GM18907 (cell line): ENCODE results near the gene RABL2B.

Experiments
- ATAC-seq: cut with Tn5 transposase; IDR thresholded peaks from one replicate; pipeline ENCODE4 v1.9.1; 2021; ENCODE audit warnings: mild to moderate bottlenecking, moderate library complexity; ENCODE audit not compliant: unreplicated experiment

RABL2B gene

DNA sequence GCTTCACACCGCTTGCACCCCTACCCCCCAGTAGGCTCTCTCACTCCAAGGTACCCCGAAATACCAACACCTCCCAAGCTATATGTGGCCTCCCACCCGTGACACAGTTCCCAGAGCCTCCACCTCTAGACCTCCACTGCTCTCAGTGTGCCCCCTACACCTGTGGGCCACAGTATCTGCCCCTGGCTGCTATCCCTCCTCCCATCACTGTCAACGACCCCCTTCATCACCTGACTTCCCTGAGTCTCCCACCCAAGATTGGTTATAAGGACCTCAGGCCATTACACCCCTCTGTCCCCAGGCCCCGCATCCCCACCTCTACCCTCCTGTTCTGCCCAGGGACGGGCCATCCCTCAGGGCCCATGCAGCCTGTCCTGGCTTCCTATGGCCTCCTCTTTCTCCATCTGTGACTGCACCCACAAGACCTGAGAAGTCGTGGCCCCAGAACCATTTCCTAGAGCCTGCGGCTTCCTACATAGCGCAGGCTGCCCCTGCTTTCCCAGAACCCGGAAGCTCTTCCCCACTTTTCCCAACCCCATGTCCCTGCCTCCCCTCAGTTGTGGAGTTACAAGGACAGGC is 44.7 kb downstream of the RABL2B start:
- ATAC-seq: no peak

DNA sequence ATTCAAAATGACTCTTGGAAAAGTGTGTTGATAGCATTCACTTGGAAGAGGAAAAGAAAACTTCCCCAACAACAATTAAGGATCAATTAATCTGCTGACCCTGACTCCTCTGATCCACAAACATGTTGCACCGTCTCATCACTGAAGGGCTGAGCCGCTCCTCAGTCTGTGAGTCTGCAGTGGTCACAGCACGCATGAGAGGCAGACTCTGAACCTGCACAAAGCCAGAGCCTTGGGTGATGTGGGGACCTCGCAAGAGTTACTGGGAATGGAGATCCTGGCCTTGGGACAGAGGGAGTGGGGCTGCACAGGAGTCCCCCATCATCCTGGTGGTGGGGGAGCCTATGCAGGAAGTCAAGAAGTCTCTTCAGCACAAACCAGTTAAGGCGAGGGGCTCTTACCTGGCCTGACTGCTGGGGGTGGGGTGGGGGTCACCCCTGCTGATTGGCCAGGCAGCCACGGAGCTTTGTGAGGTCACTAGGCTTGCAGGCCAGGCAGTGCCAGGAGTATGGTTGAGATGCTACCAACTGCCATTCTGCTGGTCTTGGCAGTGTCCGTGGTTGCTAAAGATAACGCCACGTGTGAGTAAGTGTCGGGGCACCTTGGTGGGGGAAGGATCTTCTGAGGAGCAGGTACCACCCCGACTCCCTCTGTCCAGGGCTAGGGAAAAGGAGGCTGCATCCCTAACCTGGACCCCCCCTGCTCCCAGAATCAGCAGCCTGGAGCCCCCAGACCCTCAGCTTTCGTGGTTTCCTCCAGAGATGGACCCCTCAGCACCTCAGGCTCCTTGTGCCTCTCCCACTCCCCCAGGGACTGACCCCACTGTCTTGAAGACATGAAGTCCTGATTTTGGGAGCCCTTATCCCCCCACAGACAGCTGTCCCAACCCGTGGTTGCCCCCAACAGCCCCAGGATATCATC is 45.4 kb downstream of the RABL2B start, which contains the start of gene ACR:
Gene ACR (plus strand): TSS at position 477 of the 921 bp plus-strand sequence. CDS start 32 bp downstream, at position 509.
- ATAC-seq: no peak

DNA sequence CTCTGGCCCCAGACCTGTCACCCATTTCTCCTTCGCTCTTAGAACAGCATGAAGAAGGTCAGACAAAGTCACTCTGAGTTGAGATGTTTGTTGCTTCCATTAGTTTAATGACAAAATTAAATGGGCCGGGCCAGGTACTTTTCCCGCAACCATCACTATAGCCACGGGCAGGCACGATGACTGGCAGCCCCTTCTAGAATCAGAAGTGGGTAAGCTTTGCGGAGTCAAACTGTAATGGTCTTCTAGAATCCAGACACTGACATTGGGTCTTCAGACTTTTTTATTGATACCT is 47.8 kb downstream of the RABL2B start:
- ATAC-seq: no peak

DNA sequence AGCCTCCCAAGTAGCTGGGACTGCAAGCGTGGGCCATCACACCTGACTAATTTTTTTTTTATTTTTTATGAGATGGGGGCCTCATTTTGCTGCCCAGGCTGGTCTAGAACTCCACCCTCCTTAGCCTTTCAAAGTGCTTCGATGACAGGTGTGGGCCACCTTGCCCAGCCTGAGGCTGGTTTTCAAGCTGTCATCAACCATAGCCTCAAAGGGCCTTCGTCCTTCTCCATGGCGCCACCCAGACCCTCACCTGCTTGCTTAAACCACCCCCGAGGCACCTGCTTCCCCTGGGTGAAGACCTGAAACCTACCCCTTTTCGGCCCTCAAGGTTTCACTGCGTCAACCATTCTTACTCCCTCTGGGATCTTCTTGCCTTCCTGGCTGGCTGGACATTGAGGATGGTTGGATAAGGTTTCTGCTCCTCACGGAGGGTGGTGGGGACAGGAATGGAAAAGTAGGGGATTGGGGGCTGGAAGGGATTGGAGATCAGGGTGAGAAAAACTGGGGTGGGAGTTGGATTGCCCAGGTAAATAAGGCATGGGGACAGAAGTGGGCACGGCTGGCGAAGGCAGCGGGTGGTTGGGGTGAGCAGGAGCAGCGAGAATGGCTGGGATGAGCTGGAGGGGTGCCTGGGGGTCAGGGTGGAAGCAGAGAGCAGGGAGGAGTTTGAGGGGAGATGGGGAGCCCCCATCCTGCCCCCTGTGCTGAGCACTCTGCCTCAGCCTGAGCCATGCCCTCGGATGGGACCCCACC is 48.3 kb downstream of the RABL2B start:
- ATAC-seq: no peak

DNA sequence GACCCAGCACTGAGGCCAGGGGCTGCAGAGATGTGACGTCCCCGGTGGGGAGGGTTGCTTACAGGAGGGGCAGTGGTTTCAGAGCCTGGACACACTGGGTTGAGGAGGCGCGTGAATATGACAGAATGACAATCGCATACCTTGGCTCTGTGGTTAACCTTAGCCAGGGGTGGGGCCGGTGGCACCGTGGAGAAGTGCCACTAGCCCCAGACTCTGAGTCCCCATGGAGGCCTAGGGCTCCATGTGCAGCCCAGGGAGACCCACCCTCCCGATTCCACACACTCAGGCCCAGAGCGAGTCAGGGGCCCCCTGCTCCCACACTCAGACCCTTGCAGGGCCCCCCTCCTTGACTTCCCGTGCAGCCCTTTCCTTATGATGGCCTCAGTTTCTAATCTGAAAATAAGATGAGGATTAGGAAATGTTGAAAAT is 49.1 kb downstream of the RABL2B start:
- no peak for ATAC-seq

DNA sequence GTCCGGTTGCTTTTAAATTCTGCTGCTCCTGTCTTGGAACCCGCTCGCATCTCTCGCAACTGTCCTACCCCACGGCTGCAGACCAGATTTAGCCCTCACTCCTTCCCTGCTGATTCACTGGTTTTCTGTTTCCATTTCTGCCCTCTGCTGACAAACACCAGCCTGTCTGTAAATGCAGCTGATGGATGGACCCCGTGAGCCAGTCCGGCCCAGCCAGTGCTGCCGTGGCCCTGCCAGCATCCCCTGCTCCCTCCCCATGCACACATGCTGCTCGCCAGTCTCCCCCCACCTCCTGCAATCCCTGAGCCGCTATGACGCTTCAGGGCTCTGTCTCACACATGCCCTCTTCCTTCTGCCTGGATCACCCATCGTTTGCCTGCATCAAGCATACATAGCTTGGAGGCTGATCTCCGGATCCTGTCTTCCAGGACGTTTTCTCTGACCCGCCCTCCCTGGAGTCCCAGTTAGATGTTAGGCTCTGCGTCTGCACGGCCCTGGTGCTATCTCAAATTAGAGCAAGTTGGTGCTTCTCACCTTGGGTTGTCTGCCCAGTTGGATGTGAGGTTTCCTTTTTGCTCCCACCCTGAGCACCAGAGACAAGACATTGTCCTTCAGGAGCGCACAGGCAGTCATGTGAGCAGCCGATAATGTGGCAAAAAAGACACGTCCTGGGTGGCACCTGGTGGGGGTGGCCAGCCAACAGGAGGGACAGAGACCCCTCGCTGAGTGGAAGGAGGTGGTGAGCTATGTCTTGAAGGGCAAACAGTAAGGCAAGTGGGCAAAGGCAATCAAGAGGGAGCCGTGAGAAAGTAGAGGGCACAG is 49.7 kb downstream of the RABL2B start:
- ATAC-seq: no peak

DNA sequence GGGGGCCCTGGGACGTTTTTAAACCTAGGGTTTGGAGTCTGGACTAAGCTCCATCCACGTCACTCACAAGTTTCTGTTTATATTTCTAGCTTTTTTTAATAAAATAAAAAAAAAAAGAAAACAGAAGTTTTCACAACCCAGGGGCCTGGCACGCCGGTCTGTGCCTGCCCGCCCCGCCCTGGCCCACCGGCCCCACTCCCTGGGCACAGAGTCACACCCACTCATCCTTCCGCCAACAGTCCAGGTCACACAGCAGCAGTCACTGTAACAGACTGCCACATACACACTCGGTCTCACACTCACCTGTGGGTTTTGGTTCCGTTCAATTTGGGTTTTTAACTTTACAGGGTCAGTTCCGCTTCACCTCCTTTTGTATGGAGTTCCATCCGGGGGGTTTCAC is 50.8 kb downstream of the RABL2B start:
- no peak for ATAC-seq

DNA sequence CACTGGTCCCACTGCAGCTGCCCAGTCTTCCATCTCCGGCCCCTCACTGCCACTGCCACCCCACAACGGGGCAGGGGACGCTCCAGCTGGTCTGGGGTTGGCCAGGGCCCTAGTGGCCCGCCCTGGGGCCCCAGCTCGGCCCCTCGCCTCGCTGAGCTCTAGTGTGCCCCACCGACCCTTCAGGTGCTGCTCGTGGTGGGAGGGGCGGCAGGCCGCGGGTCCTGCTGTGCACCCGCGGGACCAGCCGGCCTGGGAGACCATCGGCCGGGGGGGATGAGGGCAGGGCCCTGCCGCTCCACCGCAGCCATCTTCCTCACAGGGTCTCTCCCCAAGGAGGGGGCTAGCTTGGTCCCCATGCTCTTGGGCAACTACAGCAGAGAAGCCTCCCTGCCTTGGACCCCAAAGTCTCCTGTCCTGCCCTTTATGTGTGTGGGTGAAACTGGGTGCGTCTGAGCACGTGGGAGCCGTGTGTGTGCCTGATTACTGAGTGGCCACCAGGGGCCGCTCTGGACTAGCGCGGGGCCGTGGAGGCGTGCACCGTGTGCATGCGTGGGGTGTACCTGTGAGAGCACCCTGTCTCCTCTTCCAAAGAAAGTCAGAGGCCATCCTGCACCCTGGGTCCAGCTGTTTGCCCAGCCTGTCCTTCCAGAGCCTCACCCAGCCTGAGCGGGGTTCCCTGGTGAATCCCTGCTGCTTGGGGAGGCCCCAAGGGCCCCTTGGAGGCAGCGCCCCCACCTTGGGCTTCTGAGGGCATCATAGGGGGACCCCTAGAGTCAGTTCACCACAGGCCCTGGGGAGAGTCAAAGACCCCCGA is 51.4 kb downstream of the RABL2B start:
- no peak for ATAC-seq

DNA sequence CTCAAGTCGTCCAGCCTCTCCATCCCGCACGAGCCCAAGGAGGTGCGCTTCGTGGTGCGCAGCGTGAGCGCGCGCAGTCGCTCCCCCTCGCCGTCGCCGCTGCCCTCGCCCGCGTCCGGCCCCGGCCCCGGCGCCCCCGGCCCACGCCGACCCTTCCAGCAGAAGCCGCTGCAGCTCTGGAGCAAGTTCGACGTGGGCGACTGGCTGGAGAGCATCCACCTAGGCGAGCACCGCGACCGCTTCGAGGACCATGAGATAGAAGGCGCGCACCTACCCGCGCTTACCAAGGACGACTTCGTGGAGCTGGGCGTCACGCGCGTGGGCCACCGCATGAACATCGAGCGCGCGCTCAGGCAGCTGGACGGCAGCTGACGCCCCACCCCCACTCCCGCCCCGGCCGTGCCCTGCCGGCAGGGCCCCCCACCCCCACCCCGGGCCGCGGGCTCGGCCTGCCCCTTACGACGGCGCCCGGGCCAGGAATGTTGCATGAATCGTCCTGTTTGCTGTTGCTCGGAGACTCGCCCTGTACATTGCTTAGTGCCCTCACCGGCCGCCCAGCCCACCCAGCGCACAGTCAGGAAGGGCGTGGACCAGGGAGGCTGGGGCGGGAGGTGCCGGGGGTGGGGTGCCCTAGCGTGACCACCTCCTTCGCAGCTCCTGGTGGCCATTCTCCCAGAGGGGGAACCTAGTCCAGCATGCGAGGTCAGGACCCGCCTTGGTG is 52.3 kb downstream of the RABL2B start:
- no peak for ATAC-seq

DNA sequence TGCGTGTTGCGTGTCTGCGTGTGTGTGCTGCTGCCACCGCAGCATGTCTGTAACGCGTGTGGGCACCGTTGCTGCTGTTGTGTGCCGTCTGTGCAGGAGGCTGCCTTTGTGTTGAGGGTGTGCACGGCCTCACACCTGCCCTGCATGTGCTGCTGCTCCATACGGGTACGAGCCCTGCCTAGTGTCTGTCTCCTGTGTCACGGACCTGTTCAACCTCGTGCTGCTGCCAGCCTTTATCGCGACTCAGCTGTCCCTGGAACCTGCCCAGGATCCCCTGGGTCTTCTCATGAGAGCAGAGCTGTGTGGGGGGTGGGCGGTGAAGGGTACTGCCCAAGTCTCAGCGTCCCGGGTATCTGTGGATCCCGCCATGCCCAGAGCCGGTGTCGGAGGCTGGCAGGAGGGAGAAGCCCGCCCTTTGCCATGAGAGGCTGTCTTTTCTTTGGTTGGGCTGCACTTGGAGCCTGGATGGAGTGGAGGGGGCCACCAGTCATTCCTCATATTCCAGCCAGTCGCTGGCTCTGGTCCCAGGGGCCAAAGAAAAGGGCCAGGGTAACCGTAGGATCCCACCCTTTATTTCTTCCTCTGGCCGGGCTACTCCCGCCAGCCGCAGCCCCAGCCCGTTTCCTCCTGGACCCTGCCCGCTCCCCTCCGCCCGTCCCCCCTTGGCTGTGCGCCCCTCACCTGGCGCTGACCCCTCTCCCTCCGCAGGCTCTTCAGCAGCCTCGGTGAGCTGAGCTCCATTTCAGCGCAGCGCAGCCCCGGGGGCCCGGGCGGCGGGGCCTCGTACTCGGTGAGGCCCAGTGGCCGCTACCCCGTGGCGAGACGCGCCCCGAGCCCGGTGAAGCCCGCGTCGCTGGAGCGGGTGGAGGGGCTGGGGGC is 53.2 kb downstream of the RABL2B start:
- no peak for ATAC-seq

DNA sequence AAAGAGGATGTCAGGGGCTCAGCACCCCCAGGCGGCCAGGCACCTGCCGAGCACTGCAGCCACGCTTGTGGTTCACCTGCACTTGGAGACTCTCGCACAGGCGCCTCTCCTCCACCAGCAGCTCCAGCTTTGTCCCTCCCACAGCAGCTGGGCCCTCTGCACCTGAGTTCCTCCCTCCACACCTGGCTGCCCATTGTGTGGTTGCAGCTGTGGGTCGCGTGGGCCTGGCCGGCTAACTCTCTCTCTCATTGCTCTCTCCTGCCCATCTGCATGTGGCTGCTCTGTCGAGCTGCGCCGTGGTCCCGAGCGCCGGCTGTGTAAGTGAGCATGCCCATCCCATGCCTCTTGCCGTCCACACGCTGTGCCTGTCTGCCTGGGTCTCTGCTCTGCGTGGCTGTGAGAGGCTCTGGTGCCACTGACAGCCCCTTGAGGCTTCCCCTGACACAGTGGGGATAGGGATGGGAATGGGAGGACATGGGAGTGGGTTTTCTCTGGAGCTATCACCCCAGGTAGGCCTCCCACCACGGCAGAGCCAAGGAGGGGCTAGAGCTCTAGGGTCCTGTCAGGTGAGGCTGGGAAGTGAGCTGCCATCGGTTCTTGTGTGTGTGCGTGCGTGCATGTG is 53.9 kb downstream of the RABL2B start:
- ATAC-seq: no peak

DNA sequence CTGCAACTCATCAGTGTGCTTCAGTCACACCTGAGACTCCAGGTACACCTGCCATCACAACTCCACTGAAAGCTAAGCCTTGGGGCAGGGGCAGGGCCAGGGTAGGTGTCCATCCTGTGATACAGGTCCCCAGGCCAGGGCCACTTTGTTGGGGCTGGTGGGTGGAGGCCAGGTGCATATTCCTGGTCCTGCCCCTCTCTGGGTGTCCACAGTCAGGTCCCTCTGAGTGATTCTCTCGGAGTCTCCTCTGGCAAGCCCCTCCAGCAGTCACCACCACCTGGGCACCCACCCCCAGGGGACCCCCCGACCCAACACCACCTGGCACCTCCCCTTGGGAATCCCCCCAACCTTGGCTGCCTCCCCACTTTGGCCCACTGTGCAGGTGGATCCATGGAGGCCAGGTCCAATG is 54.9 kb downstream of the RABL2B start:
- ATAC-seq: no peak

DNA sequence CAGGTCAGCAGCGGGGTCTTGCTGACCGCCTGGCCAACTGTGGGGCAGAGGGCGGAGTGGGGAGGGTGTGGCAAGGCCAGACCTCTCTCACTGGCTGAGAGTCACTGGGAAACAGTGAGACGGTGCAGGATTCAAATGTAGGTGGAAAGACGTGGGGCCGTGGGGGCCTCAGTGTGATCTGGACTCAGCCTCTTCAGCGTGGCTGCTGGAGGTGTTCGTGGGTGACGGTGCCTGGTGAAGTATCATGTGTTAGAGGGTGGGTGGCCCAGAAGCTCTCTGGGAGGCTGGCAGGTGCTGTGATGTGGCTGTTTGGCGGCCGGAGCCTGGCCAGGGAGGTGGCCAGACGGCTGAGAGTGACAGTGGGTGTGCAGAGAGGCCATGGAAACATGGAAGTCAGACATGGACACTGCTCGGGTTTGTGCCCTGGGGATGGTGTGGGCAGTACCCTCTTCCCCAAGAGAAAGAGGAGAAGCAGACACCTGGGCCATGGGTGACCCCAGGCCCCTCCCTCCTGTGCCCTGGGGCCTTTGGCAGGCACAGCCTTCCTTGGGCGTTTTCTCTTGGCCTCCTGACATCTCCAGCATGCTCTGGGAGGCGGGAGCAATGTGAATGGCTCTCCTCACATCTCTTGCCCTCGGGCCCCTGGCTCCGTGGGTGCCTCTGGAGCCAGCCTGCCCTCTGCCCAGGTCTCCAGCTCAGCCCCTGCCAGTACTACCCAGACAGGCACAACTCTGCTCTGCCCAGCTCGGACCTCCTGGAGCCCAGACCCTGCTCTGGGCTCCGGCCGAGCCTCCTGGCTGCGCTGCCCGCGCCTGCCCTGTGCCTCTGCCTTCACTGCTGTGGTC is 55.5 kb downstream of the RABL2B start:
- ATAC-seq: no peak

DNA sequence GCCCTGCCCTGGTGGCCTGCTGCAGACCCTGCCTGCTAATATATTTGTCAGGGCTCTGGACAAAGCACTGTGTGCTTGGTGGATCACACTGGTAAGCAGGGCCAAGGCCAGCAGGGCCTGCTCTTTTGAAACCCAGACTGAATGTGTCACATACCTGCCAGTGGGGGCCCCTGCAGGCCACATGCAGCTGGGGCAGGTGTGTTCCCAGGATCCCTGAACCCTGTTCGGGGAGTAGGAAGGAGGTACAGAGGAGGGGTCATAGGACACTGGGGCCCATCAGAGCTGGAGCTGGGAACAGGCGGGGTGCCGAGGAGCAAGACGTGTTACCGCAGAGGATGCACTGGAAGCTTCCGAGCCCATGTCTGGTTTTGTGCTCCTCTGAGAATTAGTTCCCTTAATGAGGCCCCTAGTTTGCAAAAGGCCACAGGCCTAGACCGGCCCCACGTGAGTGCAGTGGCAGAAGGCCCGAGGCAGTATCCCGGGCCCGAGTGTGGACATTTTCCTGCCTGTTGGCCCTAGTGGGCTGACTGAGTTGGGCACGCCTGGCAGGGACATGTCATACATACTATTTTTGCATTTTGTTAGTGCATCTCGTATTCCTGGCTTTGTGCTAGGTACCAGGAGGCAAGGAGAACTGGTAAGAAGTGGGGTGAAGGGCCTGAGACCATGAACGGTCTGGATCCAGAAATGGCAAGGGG is 56.6 kb downstream of the RABL2B start:
- ATAC-seq: no peak

DNA sequence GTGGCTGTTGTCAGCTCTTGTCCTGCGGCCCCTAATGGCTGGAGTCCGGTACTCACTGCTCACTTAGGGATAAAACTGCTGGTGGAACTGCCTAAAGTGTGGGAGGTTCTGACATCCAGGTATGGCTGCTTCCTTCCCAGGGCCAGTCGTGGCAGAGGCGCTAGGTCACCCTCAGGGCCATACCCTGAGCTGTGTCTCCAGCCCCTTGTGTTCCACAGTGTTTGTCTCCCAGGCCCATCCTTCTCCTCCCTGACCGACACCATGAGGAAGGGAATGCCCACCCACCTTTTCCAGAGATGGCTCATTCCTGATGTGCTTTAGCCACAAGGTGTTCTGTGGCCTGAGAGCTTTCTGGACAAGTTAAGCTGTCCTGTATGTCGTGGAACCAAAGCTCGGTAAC is 57.8 kb downstream of the RABL2B start:
- no peak for ATAC-seq

DNA sequence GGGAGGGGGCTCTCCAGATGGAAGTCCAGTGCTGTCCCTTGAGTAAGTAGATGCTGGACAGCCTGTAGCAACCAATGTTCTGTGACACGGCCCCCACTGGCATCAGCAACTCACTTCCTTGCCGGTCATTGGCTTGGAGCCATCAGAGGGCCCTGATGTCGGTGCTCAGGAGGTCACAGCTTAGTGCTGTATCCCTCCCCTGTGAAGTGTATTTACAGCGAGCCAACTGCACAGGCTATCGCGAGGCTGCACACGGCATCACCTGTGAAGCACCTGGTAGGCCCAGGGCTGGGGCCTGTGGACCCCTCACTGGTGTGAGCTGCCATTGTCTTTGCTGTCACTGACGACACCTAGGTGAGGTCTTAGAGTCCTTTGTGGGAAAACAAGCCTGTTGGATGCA is 58.8 kb downstream of the RABL2B start:
- ATAC-seq: no peak

DNA sequence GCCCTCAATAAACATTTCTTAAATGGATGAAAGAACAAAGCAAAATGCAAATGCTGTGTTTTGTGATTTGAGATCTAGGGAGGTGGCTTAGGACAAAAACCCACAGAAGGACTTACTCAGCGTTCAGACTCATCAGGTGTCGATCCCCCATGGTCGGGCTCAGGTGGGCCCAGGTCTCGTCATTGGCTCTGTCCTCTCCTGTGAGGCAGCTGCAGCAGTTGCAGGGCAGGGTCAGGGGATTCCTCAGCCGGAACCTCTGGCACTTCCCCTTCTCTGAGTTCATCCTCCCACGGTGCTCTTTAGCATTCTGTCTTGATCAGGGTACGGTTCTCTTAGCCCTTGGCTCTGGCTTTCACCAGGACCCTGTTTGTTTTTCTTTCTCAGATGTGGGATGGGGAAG is 59.4 kb downstream of the RABL2B start:
- ATAC-seq: no peak
